Prostate gland (tissue), 2 donors: ENCODE results near the gene KLF5. TPM values are rescaled to one million over a fixed set of nuclear protein-coding genes. Genes with fewer than 3 reads are reported as not detected.
"Not testable (repeated sequence)": the region's sequence is repeated elsewhere in the genome, so short reads cannot be mapped to it uniquely, and the experiment has no call there.

ENCODE experiments used
- DNase-seq: peaks from one replicate; pipeline ENCODE4 v3.0.0-alpha.2; 2019; ENCODE audit warnings: low spot score
- H3K27ac ChIP-seq, 2 donors: fragments of 200-600 bp; sonication (generic); 2 replicates each; pipeline ENCODE4 v1.5.1; 2017 to 2019
- H3K27me3 ChIP-seq: fragments of 200-600 bp; sonication (generic); replicated peaks from 2 replicates; pipeline ENCODE4 v1.5.1; 2019; ENCODE audit not compliant: insufficient read depth
- H3K36me3 ChIP-seq, 2 donors: fragments of 200-600 bp; sonication (generic); 1 replicate in 1 of 2; 2 replicates in 1 of 2; pipeline versions ENCODE4 v1.5.1 to v1.8.1; 2017 to 2019
- H3K4me1 ChIP-seq: fragments of 200-600 bp; sonication (generic); replicated peaks from 2 replicates; pipeline ENCODE4 v1.5.1; 2019
- H3K4me3 ChIP-seq, 2 donors: fragments of 200-600 bp; sonication (generic); 2 replicates each; pipeline ENCODE4 v1.5.1; 2017 to 2019
- H3K9me3 ChIP-seq: fragments of 200-600 bp; sonication (generic); 2 replicates; pipeline ENCODE4 v1.5.1; 2017
- POLR2A ChIP-seq: fragments of 450-650 bp; IDR thresholded peaks from one replicate; pipeline ENCODE4 v1.6.1; 2016; ENCODE audit warnings: antibody characterized with exemption, mild to moderate bottlenecking
- POLR2AphosphoS5 ChIP-seq: sonication (generic); formaldehyde crosslinking; IDR thresholded peaks from one replicate; pipeline ENCODE4 v1.6.1; 2017; ENCODE audit warnings: antibody characterized with exemption
- WGBS: methylation state at CpG from one replicate; pipeline ENCODE4 v1.1.5; 2018; 5-methylcytosine and 5-hydroxymethylcytosine counted together
- intact Hi-C: fragments of 100-400 bp; cut with DNase I; formaldehyde crosslinking; loops from one replicate; pipeline ENCODE4 v1.14.2; 2022
- total RNA-seq, 2 donors: library from RNA; depleted of rRNA; stranded (reverse); fragments of >200 nt; gene quantifications; one replicate each; pipeline ENCODE4 v1.1.0, GENCODE V29; 2016
- TF ChIP-seq, protein P1 (sequence below), 4 experiments: fragments of 200-600 bp in 2 of 4; fragments of 450-650 bp in 2 of 4; sonication (generic) in 2 of 4; IDR thresholded peaks; 1 replicate in 3 of 4; 2 replicates in 1 of 4; pipeline ENCODE4 v1.5.1; 2016 to 2019; ENCODE audit warnings: antibody characterized with exemption in 4 of 4, mild to moderate bottlenecking in 2 of 4, moderate library complexity in 2 of 4

Gene KLF5
- total RNA-seq, 2 donors from 2014 or later = 42.3 to 50.6 TPM

DNA sequence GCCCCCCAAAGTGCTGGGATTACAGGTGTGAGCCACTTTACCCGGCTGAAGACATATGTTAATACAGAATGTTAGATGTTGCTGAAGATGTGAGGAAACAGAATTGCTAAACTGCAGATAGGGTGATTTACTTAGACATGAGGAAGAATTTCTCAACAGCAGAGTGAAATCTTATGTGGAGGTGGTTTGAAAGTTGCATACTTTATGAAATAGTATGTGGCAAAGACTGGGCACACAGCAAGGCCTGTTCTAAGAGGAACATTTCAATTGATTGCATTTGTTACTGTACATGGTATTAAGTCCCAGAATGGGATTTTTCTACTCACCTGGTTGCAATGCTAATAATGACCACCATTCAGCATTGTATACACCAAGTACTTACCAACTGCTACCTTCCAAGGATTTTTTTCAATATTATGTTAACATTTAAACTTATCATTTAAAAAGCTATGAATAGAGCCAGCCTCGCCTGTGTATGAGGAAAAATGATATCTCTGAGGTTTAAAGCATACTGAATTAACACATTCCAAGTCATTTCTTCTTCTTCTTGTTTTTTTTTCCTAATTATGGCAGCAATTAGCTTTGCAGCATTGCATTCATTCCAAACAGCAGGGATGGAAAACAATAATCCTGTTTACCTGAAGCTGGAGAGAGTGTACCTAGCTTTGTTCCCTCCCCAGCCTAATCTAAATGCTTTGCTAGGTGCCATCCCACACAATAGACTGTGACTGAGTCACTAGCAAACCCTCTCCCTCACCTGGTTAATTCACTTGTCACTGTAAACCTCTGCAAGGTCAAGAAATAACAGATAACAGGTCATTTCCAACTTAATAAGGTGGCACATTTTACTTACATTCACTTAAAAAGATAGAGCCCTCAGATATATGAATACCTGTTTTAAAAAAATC lies 19.4 kb upstream of the KLF5 start:
- Histone ChIP-seq H3K9me3 (no peaks in the 10 kb centered on the region), H3K4me3 (no peak overlapping the region), H3K36me3 (no peaks in the 10 kb centered on the region), H3K4me1 (no peaks in the 10 kb centered on the region), H3K27ac (no peak overlapping the region), H3K27me3 (no peaks in the 10 kb centered on the region)
- TF ChIP-seq POLR2A = no peak
- no peak for TF ChIP-seq POLR2AphosphoS5
- TF ChIP-seq, protein P1, sequence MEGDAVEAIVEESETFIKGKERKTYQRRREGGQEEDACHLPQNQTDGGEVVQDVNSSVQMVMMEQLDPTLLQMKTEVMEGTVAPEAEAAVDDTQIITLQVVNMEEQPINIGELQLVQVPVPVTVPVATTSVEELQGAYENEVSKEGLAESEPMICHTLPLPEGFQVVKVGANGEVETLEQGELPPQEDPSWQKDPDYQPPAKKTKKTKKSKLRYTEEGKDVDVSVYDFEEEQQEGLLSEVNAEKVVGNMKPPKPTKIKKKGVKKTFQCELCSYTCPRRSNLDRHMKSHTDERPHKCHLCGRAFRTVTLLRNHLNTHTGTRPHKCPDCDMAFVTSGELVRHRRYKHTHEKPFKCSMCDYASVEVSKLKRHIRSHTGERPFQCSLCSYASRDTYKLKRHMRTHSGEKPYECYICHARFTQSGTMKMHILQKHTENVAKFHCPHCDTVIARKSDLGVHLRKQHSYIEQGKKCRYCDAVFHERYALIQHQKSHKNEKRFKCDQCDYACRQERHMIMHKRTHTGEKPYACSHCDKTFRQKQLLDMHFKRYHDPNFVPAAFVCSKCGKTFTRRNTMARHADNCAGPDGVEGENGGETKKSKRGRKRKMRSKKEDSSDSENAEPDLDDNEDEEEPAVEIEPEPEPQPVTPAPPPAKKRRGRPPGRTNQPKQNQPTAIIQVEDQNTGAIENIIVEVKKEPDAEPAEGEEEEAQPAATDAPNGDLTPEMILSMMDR (IDR thresholded peaks at IDR 0.05) = no peak
- DNase-seq = no peak
- intact Hi-C loops = no loop called here
- WGBS = 91% methylated on average over 2 of the region's 2 CpGs

DNA sequence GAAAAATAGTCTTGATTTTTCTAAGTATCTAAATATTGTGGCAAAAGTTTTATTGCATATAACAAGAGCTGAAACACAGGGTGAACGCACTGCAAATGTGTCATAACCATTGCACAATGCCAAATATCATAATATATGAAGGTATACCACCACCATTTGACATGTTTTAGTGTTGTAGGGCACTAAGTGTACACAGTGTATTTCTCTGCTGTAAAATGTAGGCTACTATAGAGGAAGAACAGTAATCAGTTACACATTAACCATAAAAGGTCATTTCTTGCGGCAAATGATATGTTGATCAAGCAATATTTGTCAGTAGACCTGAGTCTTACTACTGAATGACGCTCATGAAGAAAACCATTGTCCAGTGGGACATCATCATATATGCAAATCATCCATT lies 18.3 kb upstream of the KLF5 start:
- WGBS = 86% methylated on average over 3 of the region's 3 CpGs
- Histone ChIP-seq H3K4me1 (no peaks in the 10 kb centered on the region), H3K9me3 (no peaks in the 10 kb centered on the region), H3K36me3 (no peaks in the 10 kb centered on the region), H3K4me3 (no peak overlapping the region), H3K27ac (no peak overlapping the region), H3K27me3 (no peaks in the 10 kb centered on the region)
- DNase-seq = no peak
- TF ChIP-seq, protein P1 (IDR thresholded peaks at IDR 0.05) = no peak
- TF ChIP-seq POLR2A = no peak
- TF ChIP-seq POLR2AphosphoS5 = no peak
- intact Hi-C loops = no loop called here

DNA sequence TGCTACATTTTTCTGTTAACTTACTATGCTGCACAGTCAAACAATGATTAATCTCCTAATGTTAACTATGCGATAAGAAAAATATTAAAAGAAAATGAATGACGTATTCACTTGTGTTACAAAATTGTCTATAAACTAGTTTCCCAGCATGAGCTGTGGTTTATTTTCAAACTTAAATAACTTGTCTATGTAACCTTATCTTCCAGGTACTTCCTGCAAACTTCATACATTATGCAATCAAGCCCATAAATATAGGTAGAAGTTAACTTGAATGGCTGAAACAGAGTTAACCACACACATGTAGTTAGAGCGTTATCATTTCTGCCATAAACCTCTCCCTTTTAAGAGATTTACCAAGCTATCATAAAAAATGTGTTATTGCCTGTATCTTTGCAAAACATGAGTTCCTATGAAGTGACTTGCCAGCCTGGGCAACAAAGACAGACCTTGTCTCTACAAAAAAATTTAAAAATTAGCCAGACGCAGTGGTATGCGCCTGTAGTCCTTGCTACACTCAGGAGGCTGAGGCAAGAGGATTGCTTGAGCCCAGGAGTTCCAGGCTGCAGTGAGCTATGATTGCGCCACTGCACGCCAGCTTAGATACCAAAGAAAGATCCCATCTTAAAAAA lies 17.7 kb upstream of the KLF5 start:
- intact Hi-C loops = no loop called here
- Histone ChIP-seq H3K27ac (no peak overlapping the region), H3K9me3 (no peaks in the 10 kb centered on the region), H3K27me3 (no peaks in the 10 kb centered on the region), H3K4me3 (no peak overlapping the region), H3K36me3 (no peaks in the 10 kb centered on the region), H3K4me1 (no peaks in the 10 kb centered on the region)
- no peak for DNase-seq
- no peak for TF ChIP-seq POLR2AphosphoS5
- no peak for TF ChIP-seq POLR2A
- TF ChIP-seq, protein P1 (IDR thresholded peaks at IDR 0.05) = no peak
- 73% methylated on average over 7 of the region's 7 CpGs for WGBS

DNA sequence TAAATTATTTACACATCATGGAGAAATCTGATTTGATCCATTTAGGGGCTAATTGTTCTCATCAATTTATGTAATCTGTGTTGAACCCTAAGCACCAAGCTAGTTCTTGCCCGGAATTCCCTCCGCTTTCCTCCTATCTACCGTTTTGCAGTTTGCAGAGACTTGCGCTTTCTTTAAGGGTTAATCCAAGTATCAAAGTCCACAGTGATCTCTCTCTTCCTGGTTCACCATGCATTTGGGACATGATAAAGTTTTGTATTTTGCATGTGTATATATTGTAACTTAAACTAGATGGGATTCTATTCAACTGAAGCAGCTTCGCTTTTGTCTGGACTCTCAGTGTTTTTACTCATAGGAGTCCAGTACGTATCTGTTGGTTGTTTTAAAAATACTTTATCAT lies 13.8 kb upstream of the KLF5 start:
- no peaks in the 10 kb centered on the region for H3K9me3 ChIP-seq
- no peaks in the 10 kb centered on the region for H3K27me3 ChIP-seq
- 91% methylated on average over 6 of the region's 6 CpGs for WGBS
- no peak overlapping the region for H3K27ac ChIP-seq
- no peaks in the 10 kb centered on the region for H3K4me1 ChIP-seq
- TF ChIP-seq, protein P1 (IDR thresholded peaks at IDR 0.05) = no peak
- TF ChIP-seq POLR2AphosphoS5 = no peak
- no peak for TF ChIP-seq POLR2A
- no peak for DNase-seq
- H3K4me3 ChIP-seq = no peak overlapping the region
- intact Hi-C loops = no loop called here
- no peaks in the 10 kb centered on the region for H3K36me3 ChIP-seq

DNA sequence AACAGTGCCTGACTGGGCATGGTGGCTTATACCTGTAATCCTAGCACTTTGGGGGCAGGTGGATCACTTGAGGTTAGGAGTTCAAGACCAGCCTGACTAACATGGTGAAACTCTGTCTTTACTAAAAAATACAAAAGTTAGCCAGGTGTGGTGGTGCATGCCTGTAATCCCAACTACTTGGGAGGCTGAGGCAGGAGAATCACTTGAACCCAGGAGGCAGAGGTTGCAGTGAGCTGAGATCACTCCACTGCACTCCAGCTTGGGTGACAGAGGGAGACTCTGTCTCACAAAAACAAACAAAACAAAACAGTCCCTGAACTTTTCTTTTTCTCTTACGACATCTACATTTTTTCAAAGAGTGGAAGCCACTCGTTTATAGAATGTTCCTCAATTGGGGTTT lies 10.2 kb upstream of the KLF5 start:
- H3K36me3 ChIP-seq, H3K4me3 ChIP-seq, H3K9me3 ChIP-seq, DNase-seq, H3K27me3 ChIP-seq, intact Hi-C loops, H3K27ac ChIP-seq, H3K4me1 ChIP-seq: not testable (repeated sequence)
- WGBS = 72% methylated on average over 2 of the region's 2 CpGs
